Measurements from ENCODE around the gene KIF23. TPM values are rescaled to one million over a fixed set of nuclear protein-coding genes. Genes with fewer than 3 reads are reported as not detected.

The KIF23 gene
- total RNA-seq, 2 experiments from 2014 or later: 45.4 to 47.0 TPM

DNA sequence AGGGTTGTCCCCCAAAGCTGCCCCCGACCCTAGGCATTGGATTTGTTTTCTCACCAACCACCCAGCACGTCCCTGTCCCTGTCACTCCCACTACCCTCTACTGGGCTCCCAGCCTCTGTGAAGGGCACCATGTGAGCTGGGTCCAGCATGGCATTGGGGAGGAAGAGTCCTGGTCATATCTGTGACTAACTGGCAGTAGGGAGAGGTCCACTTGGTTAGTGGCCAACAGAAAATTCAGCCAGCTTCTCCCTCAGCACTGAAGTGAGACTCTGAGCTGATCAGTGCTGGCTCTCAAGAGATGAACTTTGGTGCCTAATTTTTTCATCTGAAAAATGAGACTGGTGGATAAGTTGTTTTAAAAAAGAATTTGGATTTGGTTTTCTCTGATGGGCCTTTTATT, 11.3 kb upstream of the KIF23 start:
- Mint-ChIP-seq H3K9me3 (no peaks in the 10 kb centered on the region), H3K4me3 (no peak overlapping the region), H3K36me3 (ENCODE audit: low read depth) (no peaks in the 10 kb centered on the region), H3K4me1 (ENCODE audit: low read depth) (peaks cover 10% of the 10 kb centered on the region), H3K27ac (no peak overlapping the region), H3K27me3 (peaks cover 10% of the 10 kb centered on the region)
- intact Hi-C loops (cut with micrococcal nuclease): no loop called here
- ChIA-PET POLR2A (no interaction called here), CTCF (interaction anchor here (1.2 kb wide), 1 partner anchor 344 kb away, joined by 5 read pairs; no protein-coding TSS in a partner anchor)
- TF ChIP-seq, protein P1, sequence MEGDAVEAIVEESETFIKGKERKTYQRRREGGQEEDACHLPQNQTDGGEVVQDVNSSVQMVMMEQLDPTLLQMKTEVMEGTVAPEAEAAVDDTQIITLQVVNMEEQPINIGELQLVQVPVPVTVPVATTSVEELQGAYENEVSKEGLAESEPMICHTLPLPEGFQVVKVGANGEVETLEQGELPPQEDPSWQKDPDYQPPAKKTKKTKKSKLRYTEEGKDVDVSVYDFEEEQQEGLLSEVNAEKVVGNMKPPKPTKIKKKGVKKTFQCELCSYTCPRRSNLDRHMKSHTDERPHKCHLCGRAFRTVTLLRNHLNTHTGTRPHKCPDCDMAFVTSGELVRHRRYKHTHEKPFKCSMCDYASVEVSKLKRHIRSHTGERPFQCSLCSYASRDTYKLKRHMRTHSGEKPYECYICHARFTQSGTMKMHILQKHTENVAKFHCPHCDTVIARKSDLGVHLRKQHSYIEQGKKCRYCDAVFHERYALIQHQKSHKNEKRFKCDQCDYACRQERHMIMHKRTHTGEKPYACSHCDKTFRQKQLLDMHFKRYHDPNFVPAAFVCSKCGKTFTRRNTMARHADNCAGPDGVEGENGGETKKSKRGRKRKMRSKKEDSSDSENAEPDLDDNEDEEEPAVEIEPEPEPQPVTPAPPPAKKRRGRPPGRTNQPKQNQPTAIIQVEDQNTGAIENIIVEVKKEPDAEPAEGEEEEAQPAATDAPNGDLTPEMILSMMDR (IDR thresholded peaks at IDR 0.05): no peak
- ATAC-seq: no peak
- no peak for DNase-seq

GRCh38 chr15:69403594-69403993, 10.6 kb upstream of the KIF23 start:
- intact Hi-C loops (cut with micrococcal nuclease): no loop called here
- DNase-seq (no peak), ATAC-seq (no peak)
- no peaks in the 10 kb centered on the region for H3K36me3 Mint-ChIP-seq (ENCODE audit: low read depth)
- no peak overlapping the region for H3K4me3 Mint-ChIP-seq
- peaks cover 10% of the 10 kb centered on the region for H3K27me3 Mint-ChIP-seq
- no peaks in the 10 kb centered on the region for H3K9me3 Mint-ChIP-seq
- no peak overlapping the region for H3K27ac Mint-ChIP-seq
- ChIA-PET CTCF (interaction anchor here (1.2 to 1.4 kb wide), 2 partner anchors 9 to 345 kb away, joined by 5 to 6 read pairs; no protein-coding TSS in a partner anchor), POLR2A (no interaction called here)
- peaks cover 10% of the 10 kb centered on the region for H3K4me1 Mint-ChIP-seq (ENCODE audit: low read depth)
- TF ChIP-seq, protein P1 (IDR thresholded peaks at IDR 0.05): no peak

DNA sequence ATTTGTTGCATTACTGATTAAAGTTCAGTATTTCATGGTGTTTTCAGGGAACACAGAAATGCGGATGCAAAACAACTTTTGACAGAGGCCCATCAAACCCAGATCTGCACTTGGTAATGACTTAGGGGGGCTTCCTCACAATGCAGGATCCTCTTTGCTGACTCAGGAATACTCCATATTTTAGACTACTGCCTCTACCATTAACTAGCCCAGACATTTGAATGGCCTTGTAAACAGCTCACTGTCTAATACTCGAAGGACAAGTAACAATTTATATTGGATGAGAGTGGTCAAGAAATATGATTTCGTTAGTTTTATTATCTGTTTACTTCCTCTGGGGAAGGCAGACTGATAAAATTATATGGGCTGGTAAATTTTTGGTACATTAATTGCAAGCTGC, 9.0 kb upstream of the KIF23 start:
- DNase-seq (no peak), ATAC-seq (no peak)
- CTCF ChIA-PET: interaction anchor here (1.1 to 1.8 kb wide), 3 partner anchors 10 to 346 kb away, joined by 4 to 17 read pairs (median 4); no protein-coding TSS in a partner anchor
- Mint-ChIP-seq H3K27me3 (peaks cover 12% of the 10 kb centered on the region), H3K36me3 (ENCODE audit: low read depth) (no peaks in the 10 kb centered on the region), H3K4me3 (no peak overlapping the region), H3K9me3 (no peaks in the 10 kb centered on the region), H3K27ac (no peak overlapping the region), H3K4me1 (ENCODE audit: low read depth) (peaks cover 12% of the 10 kb centered on the region)
- TF ChIP-seq, protein P1 (IDR thresholded peaks at IDR 0.05): no peak
- POLR2A ChIA-PET: interaction anchor here (1.2 kb wide), 1 partner anchor 47 kb away, joined by 4 read pairs; the partner anchor contains the start of gene RPLP1
- intact Hi-C loops (cut with micrococcal nuclease): no loop called here

DNA sequence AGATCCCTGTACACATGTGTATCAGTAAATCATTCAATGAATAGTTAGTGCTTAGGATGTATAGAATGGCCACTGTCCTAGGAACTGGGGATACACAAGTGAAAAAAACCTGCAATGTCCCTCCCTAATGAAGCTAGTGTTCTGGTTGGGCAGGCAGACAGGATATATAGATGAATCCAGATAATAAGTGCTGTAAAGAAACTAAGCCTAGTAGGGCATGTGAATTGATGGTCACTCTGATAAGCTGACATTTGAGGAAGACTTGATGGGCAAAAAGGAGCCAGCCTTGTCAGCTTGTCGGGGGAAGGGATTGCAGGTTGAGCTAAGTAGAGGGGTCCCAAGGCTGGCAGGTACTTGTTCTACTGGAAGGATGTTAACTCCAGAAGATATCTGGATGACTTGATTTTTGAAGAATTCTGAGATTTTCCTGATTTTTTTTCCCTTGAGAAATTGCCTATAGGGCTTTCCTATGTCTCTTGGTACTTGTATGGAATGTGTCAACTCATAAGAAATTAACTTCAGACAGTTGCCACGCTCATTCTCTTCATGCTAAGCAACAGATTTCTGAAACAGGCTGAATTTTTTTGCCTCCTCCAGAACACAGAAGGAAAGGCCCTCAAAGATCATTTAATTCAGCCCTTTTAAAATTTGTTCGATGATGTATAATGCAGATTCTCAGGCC, 6.3 kb upstream of the KIF23 start:
- Mint-ChIP-seq H3K9me3 (no peaks in the 10 kb centered on the region), H3K4me3 (no peak overlapping the region), H3K27me3 (peaks cover 12% of the 10 kb centered on the region), H3K4me1 (ENCODE audit: low read depth) (peaks cover 2% of the 10 kb centered on the region), H3K36me3 (ENCODE audit: low read depth) (no peaks in the 10 kb centered on the region), H3K27ac (no peak overlapping the region)
- ChIA-PET POLR2A (interaction anchor here (1.7 kb wide), 1 partner anchor 9 kb away, joined by 4 read pairs; no protein-coding TSS in a partner anchor), CTCF (interaction anchor here (0.6 to 1.0 kb wide), 3 partner anchors 13 to 349 kb away, joined by 3 to 5 read pairs (median 3); no protein-coding TSS in a partner anchor)
- intact Hi-C loops (cut with micrococcal nuclease): no loop called here
- TF ChIP-seq, protein P1 (IDR thresholded peaks at IDR 0.05): no peak
- no peak for ATAC-seq
- no peak for DNase-seq

DNA sequence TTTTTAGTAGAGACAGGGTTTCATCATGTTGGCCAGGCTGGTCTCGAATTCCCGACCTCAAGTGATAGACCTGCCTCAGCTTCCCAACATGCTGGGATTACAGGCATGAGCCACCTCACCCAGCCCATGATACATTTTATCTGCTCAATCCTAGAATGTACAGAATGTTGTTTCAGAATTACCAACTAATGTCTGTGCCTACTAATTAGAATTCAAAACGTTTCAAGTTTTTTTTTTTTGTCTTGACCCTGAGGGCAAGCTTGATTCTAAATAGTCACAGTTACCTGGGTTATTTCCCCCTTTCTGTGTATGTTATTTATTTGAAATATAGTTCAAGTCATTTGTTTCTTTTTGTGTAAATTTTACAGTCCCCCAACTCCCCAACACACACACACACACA, 5.3 kb upstream of the KIF23 start:
- intact Hi-C loops (cut with micrococcal nuclease): no loop called here
- Mint-ChIP-seq H3K27ac (no peak overlapping the region), H3K4me3 (no peak overlapping the region), H3K9me3 (no peaks in the 10 kb centered on the region), H3K4me1 (ENCODE audit: low read depth) (peaks cover 8% of the 10 kb centered on the region), H3K27me3 (peaks cover 7% of the 10 kb centered on the region), H3K36me3 (ENCODE audit: low read depth) (no peaks in the 10 kb centered on the region)
- ChIA-PET POLR2A (interaction anchor here (1.7 kb wide), 1 partner anchor 8 kb away, joined by 4 read pairs; no protein-coding TSS in a partner anchor), CTCF (interaction anchor here (1.0 kb wide), 1 partner anchor 350 kb away, joined by 5 read pairs; no protein-coding TSS in a partner anchor)
- no peak for ATAC-seq
- no peak for DNase-seq
- TF ChIP-seq, protein P1 (IDR thresholded peaks at IDR 0.05): no peak
